Cardiac septum (tissue), 1 donor: Measurements from ENCODE around the gene ERLEC1. TPM values are rescaled to one million over a fixed set of nuclear protein-coding genes. Genes with fewer than 3 reads are reported as not detected.
"Not testable (repeated sequence)": the region's sequence is repeated elsewhere in the genome, so short reads cannot be mapped to it uniquely, and the experiment has no call there.

Source experiments
- DNase-seq: peaks from one replicate; pipeline ENCODE4 v3.0.0-alpha.2; 2020; ENCODE audit warnings: low spot score
- intact Hi-C: fragments of 100-400 bp; cut with DNase I; formaldehyde crosslinking; loops from one replicate; pipeline ENCODE4 v1.14.0; 2022
- total RNA-seq: library from RNA; stranded (reverse); fragmentation: NEBNext Ultra II Directional; extraction: Animal tissue kit (Norgen Biotek cat#: 25700); gene quantifications from one replicate; pipeline ENCODE4 v1.2.1, GENCODE V29; 2021
- donor health status: DM: no; HTN: no; CAD: no.

The ERLEC1 gene
- total RNA-seq, 1 donor from 2014 or later: 46.0 TPM

DNA sequence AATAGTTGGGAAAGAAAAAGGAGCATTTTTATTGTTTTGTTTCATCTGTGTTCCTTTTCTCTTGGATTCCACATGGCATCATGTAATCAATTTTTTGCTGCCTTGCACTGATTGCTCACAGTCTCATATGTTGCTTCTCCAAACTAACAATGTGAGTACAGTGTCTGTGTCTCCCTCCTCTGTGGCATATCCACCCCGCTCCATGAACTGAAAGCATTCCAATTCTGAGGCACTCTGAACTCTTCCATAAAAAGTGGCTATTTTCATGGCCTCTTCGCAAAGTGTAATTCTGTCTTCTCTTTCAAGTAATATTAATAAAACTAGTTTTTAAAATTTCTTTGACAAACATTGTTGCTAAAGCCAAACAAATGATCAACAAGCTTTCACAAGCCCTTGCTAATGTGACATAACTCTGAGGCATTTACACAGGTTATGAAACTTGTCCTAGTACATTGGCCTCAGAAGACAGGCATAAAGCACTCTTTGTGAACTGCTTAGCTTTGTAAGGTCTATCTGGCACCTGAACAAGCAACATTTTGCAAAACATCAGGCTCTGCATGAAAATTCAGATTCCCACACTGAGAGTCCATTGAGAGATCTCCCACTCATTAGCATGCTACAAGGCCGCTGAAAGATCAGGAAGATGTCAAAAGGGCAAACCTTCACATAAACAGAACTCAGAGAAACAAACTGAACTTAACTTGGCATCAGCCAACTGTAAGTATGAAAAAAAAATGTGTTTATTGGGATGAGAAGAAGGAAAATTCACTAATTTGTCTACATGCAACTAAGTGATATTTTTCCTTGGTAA lies 39.9 kb downstream of the ERLEC1 start:
- DNase-seq: no peak
- intact Hi-C loops: no loop called here

DNA sequence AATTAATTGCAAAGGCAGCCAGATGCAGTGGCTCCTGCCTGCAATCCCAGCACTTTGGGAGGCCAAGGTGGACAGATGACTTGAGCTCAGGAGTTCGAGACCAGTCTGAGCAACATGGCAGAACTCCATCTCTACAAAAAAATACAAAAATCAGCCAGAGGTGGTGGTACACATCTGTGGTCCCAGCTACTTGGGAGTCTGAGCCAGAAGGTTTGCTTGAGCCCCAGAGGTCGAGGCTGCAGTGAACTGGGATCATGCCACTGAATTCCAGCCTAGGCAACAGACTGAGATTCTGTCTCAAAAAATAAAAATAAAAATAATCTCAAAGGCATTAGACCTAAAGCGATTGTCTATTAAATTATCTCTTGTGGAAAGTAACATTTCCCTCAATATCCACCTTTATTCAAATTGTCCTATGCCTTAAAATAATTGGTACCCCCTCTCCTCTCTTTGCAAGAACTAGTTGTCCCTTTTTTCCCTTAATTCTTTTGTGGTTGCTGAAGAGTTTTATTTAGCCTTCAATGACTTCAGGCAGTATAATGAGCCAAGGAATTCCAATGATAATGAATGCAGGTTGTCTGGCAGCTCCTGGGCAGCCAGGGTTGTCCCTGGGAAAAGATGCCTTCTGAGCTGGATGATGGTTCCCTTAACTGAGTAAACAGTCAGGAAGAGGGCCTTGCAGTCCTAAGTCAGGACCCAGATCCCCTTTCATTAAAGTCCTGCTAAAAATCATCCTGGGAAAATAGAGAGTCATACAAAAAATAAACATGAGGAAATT lies 40.7 kb downstream of the ERLEC1 start:
- intact Hi-C loops: no loop called here
- no peak for DNase-seq

DNA sequence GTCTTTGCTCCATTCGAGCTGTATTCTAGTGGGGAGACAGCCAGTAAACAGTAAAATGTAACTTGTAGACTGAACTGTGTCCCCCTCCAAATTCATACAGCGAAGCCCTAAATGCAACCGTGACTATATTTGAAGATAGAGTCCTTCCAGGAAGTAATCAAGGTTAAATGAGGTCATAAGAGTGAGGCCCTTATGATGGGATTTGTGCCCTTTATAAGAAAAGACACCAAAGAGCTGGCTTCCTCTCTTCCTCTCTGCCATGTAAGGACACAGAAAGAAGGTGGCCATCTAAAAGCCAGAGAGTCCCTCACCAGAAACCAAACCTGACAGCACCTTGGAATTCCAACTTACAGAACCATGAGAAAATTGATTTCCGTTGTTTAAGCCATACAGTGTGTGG lies 41.5 kb downstream of the ERLEC1 start:
- DNase-seq: no peak
- intact Hi-C loops: no loop called here

DNA sequence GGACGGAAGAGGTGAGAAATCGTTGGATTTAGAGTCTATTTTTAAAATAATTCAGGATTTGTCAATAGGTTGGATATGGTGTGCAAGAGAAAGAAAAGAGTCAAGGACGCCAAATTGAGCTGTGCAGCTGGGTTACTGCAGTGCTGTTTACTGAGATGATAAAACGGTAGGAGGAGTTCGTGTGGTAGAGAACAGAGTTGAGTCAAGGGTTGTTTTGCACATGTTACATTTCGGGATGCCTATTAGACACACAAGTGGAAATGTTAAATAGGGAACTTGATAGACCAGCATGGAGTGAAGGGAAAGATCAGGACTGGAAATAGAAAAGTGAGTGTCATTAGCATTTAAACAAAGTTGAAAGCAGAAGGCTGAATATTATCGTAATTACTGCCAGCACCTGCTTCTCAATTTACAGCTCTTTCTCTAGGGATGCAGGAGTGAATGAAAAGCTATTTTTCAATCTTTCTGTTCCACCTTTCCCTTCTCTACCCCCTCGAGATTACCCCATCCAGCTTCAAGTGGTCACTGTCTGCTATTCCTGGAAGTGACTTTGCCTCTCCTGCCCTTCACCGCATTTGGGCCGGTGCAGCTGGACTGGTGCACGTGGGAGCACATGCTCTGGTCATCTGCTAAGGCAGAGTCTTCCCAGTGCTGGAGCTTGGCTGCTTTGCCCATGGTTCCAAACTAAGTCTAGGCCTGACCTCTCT lies 42.6 kb downstream of the ERLEC1 start:
- intact Hi-C loops: no loop called here
- peak; percentile 81 for DNase-seq

DNA sequence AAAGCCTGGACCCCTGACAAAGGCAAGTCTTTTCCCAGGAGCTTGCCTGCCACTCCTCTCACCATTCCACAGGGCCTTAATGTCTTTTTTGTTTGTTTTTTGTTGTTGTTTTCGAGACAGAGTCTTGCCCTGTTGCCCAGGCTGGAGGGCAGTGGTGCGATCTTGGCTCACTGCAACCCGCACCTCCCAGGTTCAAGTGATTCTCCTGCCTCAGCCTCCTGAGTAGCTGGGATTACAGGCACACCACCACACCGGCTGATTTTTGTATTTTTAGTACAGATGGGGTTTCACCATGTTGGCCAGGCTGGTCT lies 43.1 kb downstream of the ERLEC1 start:
- DNase-seq, intact Hi-C loops: not testable (repeated sequence)

DNA sequence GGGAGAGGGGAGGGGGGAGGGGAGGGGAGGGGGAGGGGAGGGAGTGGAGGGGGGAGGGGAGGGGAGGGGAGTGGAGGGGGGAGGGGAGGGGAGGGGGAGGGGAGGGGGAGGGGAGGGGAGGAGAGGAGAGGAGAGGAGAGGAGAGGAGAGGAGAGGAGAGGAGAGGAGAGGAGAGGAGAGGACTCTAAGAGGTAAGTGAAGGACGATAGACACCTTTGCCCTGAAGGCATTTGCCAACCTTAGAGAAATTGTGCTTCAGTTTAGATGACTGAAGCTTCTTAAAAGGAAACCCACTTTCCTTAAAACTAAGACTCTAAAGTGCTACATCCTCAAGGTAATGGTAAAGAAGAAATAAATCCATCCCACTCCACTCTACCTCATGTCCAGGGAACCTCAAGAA lies 53.7 kb downstream of the ERLEC1 start:
- intact Hi-C loops: no loop called here
- no peak for DNase-seq

DNA sequence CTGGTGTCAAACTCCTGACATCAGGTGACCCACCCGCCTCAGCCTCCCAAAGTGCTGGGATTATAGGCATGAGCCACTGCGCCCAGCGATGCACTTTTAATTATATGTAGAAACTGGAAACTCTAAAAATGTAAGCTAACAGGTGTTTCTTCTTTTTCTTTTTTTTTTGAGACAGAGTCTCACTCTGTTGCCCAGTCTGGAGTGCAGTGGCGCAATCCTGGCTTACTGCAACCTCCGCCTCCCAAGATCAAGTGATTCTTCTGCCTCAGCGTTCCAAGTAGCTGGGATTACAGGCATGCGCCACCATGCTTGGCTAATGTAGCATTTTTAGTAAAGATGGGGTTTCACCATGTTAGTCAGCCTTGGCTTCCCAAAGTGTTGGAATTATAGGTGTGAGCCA lies 54.8 kb downstream of the ERLEC1 start:
- DNase-seq, intact Hi-C loops: not testable (repeated sequence)

DNA sequence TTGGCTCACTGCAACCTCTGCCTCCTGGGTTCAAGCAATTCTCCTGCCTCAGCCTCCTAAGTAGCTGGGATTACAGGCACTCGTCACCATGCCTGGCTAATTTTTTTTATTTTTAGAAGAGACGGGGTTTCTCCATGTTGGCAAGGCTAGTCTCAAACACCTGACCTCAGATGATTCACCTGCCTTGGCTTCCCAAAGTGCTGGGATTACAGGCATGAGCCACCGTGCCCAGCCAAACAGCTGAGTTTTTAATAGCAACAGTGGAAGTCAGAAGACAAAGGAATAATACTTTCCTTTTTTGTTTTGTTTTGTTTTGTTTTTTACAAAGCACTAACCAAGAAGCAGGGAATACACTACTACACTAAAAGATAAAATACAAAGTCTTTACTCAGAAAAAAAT lies 56.0 kb downstream of the ERLEC1 start:
- intact Hi-C loops: no loop called here
- no peak for DNase-seq

DNA sequence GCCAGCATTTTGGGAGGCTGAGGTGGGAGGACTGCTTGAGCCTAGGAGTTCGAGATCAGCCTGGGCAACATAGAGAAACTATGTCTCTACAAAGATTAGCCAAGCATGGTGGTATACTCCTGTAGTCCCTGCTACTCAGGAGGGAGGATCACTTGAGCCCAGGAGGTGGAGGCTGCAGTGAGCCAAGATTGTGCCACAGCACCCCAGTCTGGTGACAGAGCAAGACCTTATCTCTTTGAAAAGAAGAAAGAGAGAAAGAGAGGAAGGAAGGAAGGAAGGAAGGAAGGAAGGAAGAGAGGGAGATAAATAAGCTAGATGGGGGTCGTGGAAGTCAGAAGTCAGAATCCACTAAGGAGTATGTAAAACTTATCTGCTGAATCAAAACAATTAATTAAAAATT lies 56.8 kb downstream of the ERLEC1 start:
- DNase-seq: no peak
- intact Hi-C loops: no loop called here

DNA sequence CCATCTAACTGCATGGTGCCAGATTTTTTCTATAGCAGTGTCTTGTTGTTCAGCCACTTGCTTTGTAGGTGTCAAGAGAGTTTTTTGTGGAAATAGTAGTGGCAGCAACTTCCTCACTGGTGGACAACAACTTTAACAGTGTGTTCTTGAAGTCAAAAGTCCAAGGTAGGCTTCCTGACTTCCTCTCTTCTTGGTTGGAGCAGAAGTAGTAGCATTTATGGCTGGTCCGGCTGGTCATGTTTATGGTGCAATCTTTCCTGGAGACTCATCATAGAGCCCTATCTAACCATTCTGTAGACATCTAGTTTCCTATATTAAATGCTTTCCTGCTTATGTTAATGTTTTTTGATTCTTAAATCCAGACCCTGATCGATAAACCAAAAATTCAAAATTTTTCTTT lies 61.2 kb downstream of the ERLEC1 start:
- intact Hi-C loops: no loop called here
- DNase-seq: no peak

DNA sequence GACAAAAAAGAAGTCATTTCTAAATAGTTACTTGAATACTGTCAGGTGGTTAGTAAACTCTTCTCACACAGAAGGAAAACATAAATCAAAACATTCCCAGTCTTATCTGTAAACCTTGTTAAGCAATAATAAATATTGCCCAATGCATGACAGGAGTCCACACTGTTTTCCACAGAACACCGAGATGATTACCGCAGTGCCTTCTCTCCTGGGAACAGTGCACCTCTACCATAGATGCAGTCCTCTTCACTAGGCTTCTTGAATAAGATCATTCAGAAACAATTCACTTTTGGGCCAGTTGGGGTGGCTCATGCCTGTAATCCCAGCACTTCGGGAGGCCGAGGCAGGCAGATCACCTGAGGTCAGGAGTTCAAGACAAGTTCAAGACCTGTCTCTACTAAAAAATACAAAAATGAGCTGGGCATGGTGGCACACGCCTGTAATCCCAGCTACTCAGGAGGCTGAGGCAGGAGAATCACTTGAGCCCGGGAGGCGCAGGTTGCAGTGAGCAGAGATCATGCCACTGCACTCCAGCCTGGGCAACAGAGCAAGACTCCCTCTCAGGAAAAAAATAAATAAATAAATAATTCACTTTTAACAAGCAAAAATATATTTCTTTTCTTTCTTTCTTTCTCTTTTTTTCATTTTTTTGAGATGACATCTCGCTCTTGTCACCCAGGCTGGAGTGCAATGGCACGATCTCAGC lies 64.4 kb downstream of the ERLEC1 start:
- intact Hi-C loops, DNase-seq: not testable (repeated sequence)

DNA sequence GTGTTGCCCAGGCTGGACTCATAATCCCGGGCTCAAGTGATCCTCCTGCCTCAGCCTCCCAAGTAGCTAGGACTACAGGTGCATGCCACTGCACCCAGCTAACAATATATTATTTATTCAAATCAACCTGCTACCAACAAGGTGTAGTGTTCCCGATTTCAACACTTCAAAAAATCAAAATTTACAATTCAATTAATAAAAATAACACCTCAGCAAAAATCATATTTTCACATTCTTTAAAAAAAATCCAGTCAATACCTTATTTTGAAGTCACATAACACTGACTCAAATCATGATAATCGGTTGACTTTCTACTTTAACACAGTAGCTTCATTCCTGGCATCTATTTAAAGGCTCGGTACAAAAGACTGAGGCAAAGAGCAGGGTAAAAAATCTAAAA lies 65.7 kb downstream of the ERLEC1 start:
- no peak for DNase-seq
- intact Hi-C loops: no loop called here

DNA sequence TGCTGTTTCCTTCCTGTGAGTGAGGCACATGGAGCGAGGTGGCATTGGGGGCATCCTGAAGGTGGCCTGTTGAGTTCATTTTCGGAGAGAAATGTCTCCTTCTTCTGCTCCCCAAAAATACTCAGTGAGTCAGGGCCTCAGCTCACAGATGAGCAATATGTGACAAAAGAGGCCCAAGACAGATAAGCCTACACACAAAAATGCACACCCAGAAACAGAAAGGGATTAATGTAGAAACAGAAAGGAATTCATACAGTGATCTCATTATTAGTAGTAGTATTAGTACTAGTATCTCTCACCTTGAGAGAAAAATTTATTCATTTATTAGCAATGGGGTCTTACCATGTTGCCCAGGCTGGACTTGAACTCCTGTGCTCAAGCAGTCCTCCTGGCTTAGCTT lies 67.8 kb downstream of the ERLEC1 start:
- no peak for DNase-seq
- intact Hi-C loops: no loop called here

DNA sequence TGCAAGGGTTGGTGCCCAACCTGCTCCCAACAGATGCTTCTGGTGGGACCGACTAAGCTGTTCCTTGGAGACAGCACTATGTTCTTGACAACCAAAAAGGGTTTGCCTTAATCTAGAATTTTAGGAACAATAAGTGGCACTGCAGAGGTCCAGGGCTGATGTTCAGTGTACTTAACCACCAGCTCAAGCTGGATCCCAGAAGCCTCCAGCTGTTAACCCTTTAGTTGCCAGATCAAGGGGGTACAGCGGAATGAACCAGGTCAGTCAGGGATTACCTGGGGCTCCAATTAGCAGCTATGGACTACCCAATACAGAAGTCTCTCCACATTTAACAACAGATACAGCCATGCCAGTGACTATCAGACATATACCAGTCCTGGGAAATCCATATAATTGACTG lies 69.4 kb downstream of the ERLEC1 start:
- DNase-seq: no peak
- intact Hi-C loops: no loop called here

DNA sequence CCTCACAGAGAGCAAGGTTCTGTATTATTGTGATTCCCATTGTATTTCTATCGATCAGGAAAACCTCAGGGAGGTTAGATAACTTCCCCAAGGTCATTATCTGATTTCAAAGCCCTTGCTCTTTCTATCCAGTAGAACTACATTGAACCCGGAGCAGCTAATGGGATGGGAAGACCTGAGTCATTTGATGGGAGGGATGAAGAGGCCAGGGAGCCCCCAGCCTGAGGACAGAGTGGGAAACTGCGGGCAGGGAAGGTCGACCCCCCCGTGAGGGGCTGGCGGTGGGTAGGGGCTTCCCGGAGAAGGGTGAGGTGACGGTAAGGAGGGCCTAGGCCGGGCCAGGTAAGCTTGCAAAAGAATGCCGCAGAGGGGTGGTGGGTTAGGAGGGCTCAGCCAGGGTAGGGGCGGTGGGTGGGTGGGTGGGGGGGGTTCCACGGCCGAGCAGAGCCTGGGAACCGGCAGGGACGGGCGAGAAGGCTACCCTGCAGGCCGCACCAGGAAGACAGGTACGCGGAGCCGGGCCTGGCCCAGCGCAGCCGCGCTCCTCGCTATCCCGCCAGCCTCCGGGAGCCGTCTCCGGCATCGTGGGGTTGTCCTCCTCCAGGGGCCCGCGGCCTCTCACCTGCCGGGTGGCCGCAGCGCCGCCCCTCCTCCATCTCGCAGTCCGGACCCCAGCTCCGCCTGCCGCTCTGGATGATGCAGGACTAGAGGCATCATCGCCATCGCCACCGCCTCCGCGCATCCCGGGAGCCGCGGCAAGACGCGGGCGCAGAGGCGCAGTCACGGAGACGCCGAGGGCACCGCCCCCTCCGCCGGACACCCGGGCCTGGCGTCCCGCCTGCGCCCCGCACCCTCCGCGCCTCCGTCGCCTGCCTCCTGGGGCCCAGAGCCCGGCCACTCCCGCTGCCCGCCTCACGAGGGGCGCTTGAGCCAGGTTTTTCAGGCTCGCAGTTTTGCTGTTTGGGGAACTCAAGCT lies 72.7 kb downstream of the ERLEC1 start, which contains the start of gene GPR75:
Gene GPR75, minus strand, starts transcription at position 762 of the 976 bp plus-strand sequence. CDS start 5,211 bp downstream, outside the sequence.
- intact Hi-C loops: no loop called here
- DNase-seq: no peak

DNA sequence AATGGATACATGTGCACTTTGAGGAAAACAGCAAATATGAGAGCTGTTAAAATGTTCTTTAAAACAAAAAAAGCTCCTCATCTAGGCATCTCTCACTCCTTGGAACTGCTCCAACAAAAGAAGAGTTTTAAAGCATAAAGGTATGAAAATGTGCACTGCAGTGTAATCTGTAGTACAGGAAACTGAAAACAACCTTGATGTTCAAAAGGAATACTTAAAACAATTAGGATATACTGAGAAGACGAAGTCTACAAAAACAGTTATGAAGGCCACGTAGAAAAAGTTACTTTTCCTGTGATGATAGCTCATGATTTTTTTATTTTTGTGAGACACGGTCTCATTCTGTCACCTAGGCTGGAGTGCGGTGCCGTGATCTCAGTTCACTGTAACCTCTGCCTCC lies 75.0 kb downstream of the ERLEC1 start:
- intact Hi-C loops: no loop called here
- no peak for DNase-seq

DNA sequence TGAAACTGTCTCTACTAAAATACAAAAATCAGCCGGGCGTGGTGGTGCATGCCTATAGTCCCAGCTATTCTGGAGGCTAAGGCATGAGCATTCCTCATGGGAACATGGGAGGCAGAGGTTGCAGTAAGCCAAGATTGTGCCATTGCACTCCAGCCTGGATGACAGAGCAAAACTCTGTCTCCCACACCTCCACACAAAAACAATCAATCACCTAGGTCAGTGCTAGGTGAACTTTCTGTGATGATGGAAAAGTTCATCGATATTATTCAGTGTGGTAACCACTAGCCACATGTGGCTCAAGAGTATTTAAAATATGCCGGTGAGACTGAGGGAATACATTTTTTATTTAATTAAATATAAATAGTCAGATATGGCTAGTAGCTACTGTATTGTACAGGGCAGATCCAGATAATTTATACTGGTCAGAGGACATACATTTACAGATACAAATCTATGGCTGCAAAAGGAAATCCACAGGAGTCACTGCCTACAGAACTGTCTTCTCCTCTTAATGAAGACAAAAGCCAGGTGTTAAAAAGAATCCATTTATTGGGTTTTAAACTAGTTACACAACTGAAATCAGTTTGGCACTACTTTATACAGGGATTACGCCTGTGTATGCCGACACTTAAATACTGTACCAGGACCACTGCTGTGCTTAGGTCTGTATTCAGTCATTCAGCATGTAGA lies 76.8 kb downstream of the ERLEC1 start:
- intact Hi-C loops: no loop called here
- DNase-seq: no peak

DNA sequence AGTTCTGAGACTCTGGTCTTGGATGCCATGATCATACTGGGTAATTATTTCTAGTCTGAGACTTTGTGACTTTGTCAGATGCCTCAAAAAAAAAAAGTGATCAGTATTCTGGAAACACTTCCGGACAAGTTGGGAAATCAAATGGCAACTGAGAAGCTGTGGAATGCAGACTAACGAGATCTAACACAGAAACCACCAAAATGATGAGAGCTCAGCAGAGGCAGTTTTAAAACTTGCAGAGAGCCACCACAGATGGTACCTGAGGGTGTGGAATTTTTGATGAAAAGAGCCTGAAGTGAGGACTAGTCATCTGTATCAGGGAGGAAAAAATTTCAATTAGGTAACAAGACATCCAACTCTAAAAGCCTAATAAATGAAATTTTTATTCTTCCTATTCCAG lies 78.4 kb downstream of the ERLEC1 start:
- intact Hi-C loops: no loop called here
- DNase-seq: no peak
